ENCODE measurements around the gene TNKS2. TPM values are rescaled to one million over a fixed set of nuclear protein-coding genes. Genes with fewer than 3 reads are reported as not detected.
A peak's percentile ranks its signal among the peaks of the same experiment; 100 is the strongest.

The TNKS2 gene
- total RNA-seq, 2 experiments from 2014 or later: 22.1 to 22.8 TPM

GRCh38 chr10:91816981-91817380, 18.8 kb downstream of the TNKS2 start:
- no peak for DNase-seq
- peaks cover 17% of the 10 kb centered on the region for H3K4me1 Mint-ChIP-seq (ENCODE audit: low read depth)
- H3K4me3 Mint-ChIP-seq: no peak overlapping the region
- no peak overlapping the region for H3K27ac Mint-ChIP-seq
- peaks cover 29% of the 10 kb centered on the region for H3K36me3 Mint-ChIP-seq (ENCODE audit: low read depth)
- ATAC-seq: no peak
- ChIA-PET CTCF (interaction anchor here (1.4 to 2.2 kb wide), 4 partner anchors 17 to 182 kb away, joined by 3 to 9 read pairs (median 4); no protein-coding TSS in a partner anchor), POLR2A (interaction anchor here (0.8 kb wide), 1 partner anchor 29 kb away, joined by 3 read pairs; no protein-coding TSS in a partner anchor)
- TF ChIP-seq, protein P1, sequence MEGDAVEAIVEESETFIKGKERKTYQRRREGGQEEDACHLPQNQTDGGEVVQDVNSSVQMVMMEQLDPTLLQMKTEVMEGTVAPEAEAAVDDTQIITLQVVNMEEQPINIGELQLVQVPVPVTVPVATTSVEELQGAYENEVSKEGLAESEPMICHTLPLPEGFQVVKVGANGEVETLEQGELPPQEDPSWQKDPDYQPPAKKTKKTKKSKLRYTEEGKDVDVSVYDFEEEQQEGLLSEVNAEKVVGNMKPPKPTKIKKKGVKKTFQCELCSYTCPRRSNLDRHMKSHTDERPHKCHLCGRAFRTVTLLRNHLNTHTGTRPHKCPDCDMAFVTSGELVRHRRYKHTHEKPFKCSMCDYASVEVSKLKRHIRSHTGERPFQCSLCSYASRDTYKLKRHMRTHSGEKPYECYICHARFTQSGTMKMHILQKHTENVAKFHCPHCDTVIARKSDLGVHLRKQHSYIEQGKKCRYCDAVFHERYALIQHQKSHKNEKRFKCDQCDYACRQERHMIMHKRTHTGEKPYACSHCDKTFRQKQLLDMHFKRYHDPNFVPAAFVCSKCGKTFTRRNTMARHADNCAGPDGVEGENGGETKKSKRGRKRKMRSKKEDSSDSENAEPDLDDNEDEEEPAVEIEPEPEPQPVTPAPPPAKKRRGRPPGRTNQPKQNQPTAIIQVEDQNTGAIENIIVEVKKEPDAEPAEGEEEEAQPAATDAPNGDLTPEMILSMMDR (IDR thresholded peaks at IDR 0.05): no peak
- H3K27me3 Mint-ChIP-seq: no peaks in the 10 kb centered on the region
- H3K9me3 Mint-ChIP-seq: no peaks in the 10 kb centered on the region
- intact Hi-C loops (cut with micrococcal nuclease): no loop called here

DNA sequence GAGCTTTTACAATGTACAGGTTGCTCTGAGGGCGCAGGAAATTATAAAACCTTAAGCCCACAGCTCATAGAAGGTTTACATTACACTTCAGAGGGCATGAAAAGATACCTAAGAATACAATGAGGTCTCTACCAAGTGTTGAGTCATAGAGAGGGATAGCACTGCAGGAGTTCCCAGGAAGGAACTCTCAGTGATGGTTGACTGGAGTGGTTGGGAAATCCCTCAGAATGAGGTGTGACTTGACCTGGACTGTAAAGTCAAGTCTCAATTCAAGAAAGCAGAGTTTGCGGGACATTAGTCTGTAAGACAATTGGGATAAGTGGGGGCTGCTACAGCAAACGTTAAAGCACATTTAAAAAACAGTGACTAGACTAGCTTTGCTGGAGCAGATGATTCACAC, 21.9 kb downstream of the TNKS2 start:
- H3K36me3 Mint-ChIP-seq (ENCODE audit: low read depth): peaks cover 32% of the 10 kb centered on the region
- H3K27ac Mint-ChIP-seq: peak overlapping the region; percentile 52
- TF ChIP-seq, protein P1 (IDR thresholded peaks at IDR 0.05): no peak
- ChIA-PET CTCF (no interaction called here), POLR2A (no interaction called here)
- no peaks in the 10 kb centered on the region for H3K9me3 Mint-ChIP-seq
- intact Hi-C loops (cut with micrococcal nuclease): no loop called here
- no peak overlapping the region for H3K4me3 Mint-ChIP-seq
- H3K27me3 Mint-ChIP-seq: no peaks in the 10 kb centered on the region
- peaks cover 3% of the 10 kb centered on the region for H3K4me1 Mint-ChIP-seq (ENCODE audit: low read depth)
- ATAC-seq: no peak
- DNase-seq: no peak

GRCh38 chr10:91824076-91824475, 25.9 kb downstream of the TNKS2 start:
- intact Hi-C loops (cut with micrococcal nuclease): no loop called here
- ChIA-PET CTCF (interaction anchor here (1.4 kb wide), 1 partner anchor 84 kb away, joined by 4 read pairs; no protein-coding TSS in a partner anchor), POLR2A (no interaction called here)
- H3K4me3 Mint-ChIP-seq: no peak overlapping the region
- TF ChIP-seq, protein P1 (IDR thresholded peaks at IDR 0.05): no peak
- no peaks in the 10 kb centered on the region for H3K9me3 Mint-ChIP-seq
- DNase-seq: no peak
- H3K36me3 Mint-ChIP-seq (ENCODE audit: low read depth): peaks cover 28% of the 10 kb centered on the region
- peaks cover 7% of the 10 kb centered on the region for H3K4me1 Mint-ChIP-seq (ENCODE audit: low read depth)
- no peak for ATAC-seq
- H3K27me3 Mint-ChIP-seq: no peaks in the 10 kb centered on the region
- H3K27ac Mint-ChIP-seq: no peak overlapping the region

GRCh38 chr10:91829268-91829667, 31.0 kb downstream of the TNKS2 start:
- no peaks in the 10 kb centered on the region for H3K9me3 Mint-ChIP-seq
- H3K27ac Mint-ChIP-seq: no peak overlapping the region
- H3K27me3 Mint-ChIP-seq: no peaks in the 10 kb centered on the region
- TF ChIP-seq, protein P1 (IDR thresholded peaks at IDR 0.05): no peak
- H3K4me1 Mint-ChIP-seq (ENCODE audit: low read depth): peaks cover 10% of the 10 kb centered on the region
- H3K36me3 Mint-ChIP-seq (ENCODE audit: low read depth): peaks cover 22% of the 10 kb centered on the region
- CTCF ChIA-PET: no interaction called here
- no peak overlapping the region for H3K4me3 Mint-ChIP-seq
- ATAC-seq (no peak), DNase-seq (no peak)
- POLR2A ChIA-PET: no interaction called here
- intact Hi-C loops (cut with micrococcal nuclease): no loop called here

GRCh38 chr10:91838199-91838598, 40.0 kb downstream of the TNKS2 start:
- H3K36me3 Mint-ChIP-seq (ENCODE audit: low read depth): peaks cover 34% of the 10 kb centered on the region
- ChIA-PET POLR2A (interaction anchor here (0.8 kb wide), 1 partner anchor 39 kb away, joined by 3 read pairs; no protein-coding TSS in a partner anchor), CTCF (no interaction called here)
- no peaks in the 10 kb centered on the region for H3K4me1 Mint-ChIP-seq (ENCODE audit: low read depth)
- intact Hi-C loops (cut with micrococcal nuclease): no loop called here
- ATAC-seq (no peak), DNase-seq (no peak)
- no peaks in the 10 kb centered on the region for H3K9me3 Mint-ChIP-seq
- TF ChIP-seq, protein P1 (IDR thresholded peaks at IDR 0.05): no peak
- no peaks in the 10 kb centered on the region for H3K27me3 Mint-ChIP-seq
- no peak overlapping the region for H3K4me3 Mint-ChIP-seq
- no peak overlapping the region for H3K27ac Mint-ChIP-seq
